GM21529 (cell line): ENCODE measurements around the gene RABGAP1L.
"Not testable (repeated sequence)": the region's sequence is repeated elsewhere in the genome, so short reads cannot be mapped to it uniquely, and the experiment has no call there.

ENCODE experiments used
- ATAC-seq: cut with Tn5 transposase; IDR thresholded peaks from one replicate; pipeline ENCODE4 v1.9.1; 2021; ENCODE audit not compliant: unreplicated experiment

Gene RABGAP1L

DNA sequence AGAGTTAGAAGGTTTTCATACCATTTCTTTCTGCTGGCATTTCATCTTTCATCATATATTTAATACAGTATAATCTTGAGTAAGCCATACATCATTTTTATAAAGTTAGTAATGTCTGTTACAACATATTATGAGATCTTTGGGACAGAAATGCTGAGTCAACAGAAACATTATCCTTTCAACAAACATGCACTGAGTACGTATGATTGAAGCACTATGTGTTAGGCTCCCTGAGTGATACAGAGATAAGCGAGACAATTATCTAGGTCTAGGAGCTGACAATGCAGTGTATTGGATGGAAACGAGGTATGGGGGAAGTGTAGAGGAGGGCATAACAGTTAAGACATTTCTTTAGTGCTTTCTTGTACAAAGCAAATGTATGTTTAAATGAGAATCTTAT is 268.7 kb downstream of the RABGAP1L start:
- no peak for ATAC-seq

DNA sequence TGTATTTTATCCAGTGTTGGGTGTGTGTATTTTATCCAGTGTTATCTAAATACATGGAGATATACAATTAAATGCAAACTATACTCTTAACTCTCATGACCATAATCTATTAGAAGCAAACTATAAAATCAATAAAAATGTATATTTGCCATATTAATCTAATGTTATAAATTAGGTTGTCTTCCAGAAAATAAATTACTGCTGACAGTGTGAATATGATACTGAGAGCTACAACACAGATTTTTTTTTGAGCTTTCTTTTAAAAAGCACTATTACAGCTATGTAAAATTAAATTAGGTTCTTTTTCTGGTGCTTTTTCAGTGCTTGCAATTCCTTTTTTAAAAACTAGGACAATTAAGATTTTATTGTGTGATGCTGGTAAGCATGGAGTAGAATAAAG is 269.4 kb downstream of the RABGAP1L start:
- ATAC-seq, result no peak

DNA sequence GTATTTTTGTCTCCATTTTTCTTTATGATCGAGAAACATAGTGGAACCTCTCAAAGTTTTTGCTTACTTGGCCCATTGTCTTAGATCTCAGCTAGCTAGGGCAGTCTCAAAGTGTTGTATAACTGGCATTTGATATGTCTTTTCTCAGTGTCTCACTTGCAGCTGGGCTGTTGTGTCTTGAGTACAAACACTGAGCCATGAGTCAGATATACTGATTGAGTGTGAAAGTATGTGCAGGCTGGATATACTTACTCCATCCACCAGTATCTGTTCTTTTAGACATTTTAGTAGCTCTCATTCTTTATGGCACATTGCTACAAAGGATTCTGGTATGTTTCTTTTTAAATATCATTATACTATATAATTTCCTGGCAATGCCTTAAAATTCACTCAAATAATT is 274.1 kb downstream of the RABGAP1L start:
- ATAC-seq, result no peak

DNA sequence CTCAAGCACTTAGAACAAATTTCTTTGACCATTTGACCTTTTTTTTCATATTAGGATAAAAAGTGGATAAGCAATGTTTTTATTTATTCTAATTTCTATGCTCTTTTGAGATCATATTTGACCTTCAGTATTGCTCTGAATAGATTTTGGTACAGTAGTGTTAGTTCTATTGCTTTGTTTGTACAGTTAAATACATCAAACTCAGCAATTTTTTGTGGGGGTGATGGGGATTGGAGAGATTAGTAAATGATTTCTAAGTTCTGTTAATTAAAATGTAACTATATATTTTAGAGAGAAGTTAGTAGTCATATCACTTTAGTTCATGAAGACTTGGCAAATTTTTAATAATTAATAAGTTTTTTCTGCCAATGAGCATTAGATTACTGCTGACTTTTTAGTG is 286.0 kb downstream of the RABGAP1L start:
- no peak for ATAC-seq

DNA sequence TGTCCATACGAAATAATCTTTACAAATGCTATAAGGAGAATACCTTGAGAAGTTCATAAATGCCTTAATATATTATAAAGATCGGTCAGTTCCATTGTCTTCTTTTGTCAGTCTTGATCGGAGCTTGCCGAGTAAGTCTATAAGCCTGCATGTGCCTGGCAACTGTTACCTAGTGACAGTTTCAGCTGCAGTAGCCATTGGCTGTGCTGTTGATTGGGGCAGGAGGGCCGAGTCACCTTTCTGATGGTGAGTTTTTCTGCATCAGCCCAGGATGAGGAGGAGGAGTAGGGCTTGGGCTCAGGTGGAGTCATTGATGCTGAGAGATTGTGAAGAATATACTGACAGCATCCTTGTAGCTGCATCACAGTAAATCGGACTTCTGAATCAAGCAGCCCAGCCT is 286.5 kb downstream of the RABGAP1L start:
- no peak for ATAC-seq

DNA sequence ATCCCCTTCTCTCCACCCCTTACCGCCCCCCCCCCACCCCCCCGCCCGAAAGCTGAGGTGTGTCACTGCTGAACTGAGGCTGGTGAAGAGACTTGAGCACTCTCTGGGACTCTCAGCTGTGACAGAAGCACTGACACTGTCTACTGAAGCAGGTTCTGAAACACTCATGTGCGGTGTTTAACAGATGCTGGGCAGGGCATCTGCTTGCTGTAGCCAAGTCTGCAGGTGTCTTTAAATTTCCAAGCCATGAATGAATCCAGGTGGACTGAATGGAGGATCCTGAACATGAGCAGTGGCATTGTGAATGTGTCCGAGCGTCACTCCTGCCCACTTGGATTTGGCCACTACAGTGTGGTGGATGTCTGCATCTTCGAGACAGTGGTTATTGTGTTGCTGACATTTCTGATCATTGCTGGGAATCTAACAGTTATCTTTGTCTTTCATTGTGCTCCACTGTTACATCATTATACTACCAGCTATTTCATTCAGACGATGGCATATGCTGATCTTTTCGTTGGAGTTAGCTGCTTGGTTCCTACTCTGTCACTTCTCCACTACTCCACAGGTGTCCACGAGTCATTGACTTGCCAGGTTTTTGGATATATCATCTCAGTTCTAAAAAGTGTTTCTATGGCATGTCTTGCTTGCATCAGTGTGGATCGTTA is 288.7 kb downstream of the RABGAP1L start, which contains the start of gene GPR52:
GPR52 (plus strand) TSS at position 99 of the 665 bp plus-strand sequence; CDS start at position 247, 148 bp downstream.
- ATAC-seq, result no peak

DNA sequence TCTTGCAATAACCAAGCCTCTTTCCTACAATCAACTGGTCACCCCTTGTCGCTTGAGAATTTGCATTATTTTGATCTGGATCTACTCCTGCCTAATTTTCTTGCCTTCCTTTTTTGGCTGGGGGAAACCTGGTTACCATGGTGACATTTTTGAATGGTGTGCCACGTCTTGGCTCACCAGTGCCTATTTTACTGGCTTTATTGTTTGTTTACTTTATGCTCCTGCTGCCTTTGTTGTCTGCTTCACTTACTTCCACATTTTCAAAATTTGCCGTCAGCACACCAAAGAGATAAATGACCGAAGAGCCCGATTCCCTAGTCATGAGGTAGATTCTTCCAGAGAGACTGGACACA is 289.2 kb downstream of the RABGAP1L start:
- no peak for ATAC-seq

DNA sequence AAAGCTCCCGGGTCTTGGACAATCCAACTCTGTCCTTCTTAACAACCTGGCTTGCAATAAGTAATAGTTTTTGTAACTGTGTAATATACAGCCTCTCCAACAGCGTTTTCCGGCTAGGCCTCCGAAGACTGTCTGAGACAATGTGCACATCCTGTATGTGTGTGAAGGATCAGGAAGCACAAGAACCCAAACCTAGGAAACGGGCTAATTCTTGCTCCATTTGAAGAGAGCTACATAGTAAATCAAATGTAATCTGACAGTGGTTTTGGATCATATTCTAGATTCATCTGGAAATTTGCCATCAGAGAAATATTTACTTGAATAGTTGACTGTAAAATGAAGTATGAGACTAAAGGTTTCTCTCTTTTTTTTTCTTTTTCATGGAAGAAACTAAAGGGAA is 289.7 kb downstream of the RABGAP1L start:
- ATAC-seq, result no peak

DNA sequence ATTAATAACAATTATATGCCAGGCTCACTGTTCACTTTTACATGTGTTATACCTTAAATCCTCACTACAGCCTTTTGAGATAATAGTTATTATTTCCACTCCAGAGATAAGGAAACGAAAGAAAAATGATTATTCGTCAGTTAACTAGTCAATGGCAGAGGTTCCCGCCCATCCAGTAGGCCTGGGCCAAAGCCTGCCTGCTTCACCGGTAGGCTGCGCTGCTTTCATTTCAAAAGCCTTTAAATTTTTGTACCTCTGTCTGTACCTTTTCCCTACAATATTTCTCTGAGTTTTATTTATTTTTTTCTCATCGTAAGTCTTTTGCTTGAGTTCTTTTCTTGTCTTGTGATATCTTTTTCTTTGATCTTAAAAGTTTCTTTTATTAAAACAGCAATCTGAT is 292.1 kb downstream of the RABGAP1L start:
- ATAC-seq, result no peak

DNA sequence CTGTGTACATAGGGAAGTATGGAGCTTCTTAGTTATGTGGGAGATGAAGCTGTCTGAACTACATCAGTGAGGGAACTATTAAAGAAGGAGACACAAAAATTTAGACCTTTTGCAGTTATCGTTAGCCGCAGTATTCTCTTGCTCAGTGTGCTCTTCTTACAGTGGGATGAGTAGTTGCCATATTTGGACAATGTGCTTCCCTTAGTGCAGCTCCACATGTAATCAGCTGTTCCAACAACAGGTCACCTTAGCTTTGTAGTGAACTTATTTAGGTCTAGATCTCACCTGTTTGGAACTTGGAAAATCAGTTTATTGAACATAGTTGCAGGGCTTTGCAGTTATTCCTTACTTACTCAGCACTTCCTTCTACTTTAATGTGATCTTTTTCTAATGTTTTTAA is 306.5 kb downstream of the RABGAP1L start:
- no peak for ATAC-seq

DNA sequence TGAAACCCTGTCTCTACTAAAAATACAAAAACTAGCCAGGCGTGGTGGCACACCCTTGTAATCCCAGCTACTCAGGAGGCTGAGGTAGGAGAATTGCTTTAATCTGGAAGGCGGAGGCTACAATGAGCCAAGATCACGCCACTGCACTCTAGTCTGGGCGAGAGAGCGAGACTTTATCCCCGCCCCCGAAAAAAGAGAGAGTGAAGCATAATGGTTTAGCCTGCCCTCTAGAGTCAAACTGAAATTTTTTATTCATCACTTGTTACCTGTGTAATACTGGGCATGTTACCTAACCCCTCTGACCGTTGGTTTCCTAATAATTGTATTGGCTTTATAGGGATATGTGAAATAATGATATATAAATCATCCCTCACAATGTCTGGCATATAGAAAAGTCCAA is 307.3 kb downstream of the RABGAP1L start:
- ATAC-seq, result no peak

DNA sequence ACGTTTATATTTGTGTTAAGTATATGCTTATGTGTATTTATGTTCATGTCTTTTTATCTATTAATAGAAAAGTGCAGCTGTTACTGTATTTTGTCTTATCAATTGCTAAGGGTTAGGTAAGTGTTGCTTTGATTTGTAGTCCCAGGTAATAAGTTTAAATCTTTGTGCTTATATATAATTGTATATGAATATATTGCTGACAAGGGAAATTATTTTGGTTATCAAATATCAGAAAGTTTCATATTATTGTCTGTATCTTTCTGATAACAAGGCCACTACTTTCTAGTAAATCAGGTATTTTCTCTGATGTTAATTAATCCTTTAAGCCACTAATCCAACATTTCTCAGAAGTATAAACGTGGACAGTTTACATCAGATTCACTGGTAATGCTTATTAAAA is 309.7 kb downstream of the RABGAP1L start:
- no peak for ATAC-seq

DNA sequence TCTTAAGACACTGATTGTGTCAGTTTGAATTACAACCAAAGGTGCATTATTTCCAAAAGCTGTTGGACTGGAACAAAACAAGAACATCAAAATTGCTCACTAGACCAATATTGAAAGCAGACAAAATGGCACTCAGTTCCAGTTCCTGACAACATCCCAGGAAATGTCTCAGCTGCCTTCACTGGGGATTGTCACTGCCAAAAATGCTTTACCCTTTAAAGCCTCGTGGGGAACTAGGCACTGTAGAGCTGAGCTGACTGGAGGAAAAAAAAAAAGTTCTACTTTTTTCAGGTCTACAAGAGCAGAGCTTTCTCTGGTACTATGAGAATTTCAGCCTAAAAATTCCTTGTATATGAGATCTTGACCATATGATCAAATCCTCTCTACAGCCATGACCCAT is 310.4 kb downstream of the RABGAP1L start:
- ATAC-seq, result no peak

DNA sequence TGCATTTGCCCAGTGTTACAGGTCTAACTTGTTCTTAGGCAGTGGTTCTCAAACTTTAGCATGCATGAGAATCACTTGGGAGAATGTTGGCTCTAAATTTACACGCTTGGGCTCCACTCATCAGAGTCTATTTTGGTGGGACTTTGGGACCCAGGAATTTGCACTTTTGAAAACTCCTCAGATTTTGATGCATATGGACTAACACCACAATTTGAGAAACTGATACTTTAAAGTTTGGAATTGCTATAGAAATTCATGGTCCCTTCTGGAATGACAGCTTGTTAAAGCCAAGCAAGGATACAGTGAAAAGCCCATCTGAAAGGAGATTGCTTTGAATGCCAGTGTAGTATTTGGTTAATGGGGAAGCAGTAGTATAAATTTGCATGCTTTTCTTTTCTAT is 320.0 kb downstream of the RABGAP1L start:
- ATAC-seq, result no peak

DNA sequence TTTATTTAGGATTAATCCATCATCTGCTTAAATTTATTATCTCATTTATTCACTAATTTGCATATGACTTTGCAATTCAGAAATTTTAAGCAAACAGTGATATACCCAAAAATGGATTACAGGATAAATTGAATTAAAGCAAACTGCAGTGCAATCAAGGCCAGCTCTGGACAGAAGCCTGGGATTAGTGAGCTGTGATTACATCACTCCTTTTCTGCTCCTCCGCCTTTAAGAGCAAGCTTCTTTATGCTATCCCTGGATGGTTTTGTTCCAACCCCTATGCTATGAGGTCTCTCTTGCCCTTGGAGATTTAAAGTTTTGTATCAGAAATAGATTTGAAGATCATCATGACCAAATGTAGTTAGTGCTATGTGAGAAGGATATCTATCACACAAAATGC is 321.0 kb downstream of the RABGAP1L start:
- ATAC-seq, result no peak

DNA sequence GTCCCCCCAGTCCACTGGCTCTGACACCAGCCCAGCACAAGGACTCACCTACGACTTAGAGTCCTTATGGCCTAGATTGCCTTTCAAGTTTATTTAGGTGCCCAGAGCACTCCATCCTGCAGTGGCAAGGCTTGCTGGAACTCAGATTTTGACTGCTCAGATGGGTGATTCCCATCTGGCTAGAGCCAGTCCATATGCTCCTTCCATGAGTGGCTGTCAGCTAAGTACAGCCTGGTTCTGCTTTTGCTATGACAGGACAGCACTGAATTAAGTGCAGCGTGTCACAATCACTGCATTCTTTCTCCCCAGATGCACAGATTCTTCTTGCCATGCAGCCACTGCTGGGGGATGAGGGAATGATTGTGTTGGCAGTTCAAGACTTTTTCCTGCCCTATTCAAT is 332.3 kb downstream of the RABGAP1L start:
- ATAC-seq, result no peak

DNA sequence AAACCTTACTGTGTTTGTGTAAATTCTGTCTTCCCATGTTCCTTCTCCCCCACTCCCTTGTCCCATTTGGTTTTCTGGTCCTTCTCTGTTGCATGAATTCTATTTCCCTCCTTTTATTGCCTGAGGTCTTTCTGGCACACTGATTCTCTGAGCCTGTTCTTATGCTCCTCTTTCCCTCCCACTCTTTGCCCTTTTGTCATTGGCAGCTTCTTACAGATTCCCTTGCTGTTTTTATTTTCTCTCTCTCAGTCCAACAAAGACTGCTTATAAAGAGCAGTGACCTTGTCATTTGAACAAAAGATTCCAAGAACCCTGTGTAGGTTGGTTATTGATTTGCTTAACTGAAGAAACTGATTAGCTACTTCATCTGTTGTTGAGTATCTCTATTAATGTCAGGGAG is 338.2 kb downstream of the RABGAP1L start:
- ATAC-seq, result no peak

DNA sequence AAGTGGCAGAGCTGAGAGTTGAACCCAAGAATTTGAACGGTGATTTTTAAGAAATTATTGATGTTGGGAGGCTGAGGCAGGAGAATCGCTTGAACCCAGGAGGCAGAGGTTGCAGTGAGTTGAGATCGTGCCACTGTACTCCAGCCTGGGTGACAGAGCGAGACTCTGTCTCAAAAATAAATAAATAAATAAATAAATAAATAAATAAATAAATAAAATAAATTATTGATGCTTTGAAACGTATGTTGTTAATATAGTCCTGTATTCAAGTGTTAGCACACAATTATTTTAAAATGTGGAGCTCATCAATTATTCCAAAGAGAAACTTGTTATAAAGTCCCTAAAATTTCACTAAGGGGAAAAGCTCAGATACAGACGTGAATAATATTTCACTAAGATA is 357.4 kb downstream of the RABGAP1L start:
- not testable (repeated sequence) for ATAC-seq

DNA sequence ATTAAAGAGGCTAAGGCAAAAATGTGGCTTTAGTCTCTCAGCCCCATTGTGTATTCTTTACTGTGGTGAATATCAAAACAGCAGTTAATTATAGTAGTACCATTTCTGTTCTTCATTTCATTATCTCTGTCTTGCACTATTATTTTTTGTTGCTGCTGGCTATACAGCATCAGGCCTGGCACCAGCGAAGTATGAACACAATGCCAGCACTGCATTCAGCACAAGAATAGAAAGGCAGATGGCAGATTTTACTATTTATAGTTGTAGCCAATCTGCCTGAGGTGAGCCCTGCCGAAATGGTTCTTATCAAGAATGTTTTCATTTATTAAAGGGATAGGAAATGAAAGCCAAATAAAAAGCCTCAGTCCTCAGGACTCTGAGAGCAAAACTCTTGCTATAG is 360.5 kb downstream of the RABGAP1L start:
- no peak for ATAC-seq

DNA sequence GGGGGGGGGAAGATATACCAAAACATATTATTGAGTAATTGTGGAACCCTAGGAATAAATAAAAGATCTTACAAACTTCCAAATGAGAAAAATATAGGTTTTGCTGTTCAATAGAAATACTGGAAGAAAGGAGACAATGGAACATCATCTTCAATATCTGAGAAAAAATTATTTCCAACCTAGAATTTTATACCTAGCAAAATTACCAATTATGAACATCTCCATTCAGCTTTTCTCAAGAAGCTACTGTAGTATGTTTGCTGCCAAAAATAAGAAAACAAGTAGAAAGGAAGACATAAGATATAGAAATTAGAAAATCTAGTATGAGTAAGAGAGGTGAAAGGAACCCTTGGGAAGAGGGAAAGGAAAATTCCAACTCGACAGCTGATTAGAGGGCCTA is 372.4 kb downstream of the RABGAP1L start:
- no peak for ATAC-seq

DNA sequence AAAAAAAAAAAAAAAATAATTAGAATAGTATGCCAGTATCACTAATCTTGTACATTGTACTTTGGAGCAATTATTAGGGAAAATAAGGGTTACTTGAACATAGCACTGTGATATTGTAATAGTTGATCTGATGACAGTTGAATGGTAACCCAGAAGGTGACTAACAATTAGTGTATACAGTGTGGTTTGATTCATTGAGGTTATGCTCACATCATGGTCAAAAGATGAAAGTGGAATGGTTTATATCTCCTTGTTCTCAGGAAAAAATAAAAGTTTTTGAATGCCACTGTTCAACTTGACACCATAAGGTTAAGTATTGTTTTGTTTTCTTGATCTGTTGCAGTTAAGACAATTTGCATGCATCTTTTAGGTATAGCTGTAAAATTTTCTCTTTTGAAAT is 375.5 kb downstream of the RABGAP1L start:
- ATAC-seq, result no peak

DNA sequence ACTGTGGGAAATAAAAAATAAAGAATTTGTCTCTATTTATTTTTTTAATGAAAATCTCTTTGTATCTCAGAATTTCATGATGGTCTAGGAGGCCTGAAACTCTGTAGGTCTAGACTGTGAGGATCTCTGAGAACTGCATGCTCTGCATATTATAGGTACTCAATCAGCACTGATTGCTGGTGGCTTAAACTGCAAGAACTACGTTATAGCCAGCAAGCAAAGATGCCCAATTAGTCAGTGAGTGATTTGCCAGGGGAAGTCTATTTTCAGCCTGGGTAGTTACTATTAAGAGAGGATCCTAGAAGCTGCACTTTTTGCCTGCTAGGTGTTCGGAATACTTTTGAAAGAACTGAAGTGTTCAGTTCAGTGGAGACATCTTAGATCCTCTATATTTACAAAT is 375.9 kb downstream of the RABGAP1L start:
- ATAC-seq, result no peak

DNA sequence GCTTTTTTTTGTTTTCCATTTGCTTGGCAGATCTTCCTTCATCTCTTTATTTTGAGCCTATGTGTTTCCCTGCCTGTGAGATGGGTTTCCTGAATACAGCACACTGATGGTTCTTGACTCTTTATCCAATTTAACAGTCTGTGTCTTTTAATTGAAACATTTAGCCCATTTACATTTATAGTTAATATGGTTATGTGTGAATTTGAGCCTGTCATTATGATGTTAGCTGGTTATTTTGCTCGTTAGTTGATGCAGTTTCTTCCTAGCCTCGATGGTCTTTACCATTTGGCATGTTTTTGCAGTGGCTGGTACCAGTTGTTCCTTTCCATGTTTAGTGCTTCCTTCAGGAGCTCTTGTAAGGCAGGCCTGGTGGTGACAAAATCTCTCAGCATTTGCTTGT is 384.1 kb downstream of the RABGAP1L start:
- not testable (repeated sequence) for ATAC-seq

DNA sequence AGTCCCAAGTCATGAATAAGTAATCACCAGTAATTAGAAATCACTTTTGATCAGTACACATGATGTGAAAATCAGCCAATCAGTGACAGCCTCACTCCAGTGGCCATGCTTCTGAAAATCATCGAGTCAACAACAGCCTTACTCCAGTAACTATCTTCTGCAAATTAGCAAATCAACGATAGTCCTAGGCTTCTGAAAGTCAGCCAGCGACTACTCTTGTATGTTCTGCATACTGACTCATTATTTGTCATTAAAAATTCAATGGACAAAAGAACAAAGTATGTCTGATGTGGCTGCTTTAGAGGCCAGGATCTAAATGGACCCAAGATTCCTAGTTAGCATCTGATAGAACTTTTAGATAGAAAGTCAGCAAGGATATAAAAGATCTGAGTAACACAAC is 391.0 kb downstream of the RABGAP1L start:
- no peak for ATAC-seq
